ENCODE results near the gene TMPRSS13. TPM values are rescaled to one million over a fixed set of nuclear protein-coding genes. Genes with fewer than 3 reads are reported as not detected.

The TMPRSS13 gene
- total and polyA plus RNA-seq, 2 donors from 2014 or later = 1.2 to 1.9 TPM

- peaks cover 0 to 16% (median 0%) of the 10 kb centered on the region in 3 donors for H3K4me1 ChIP-seq (ENCODE audit: control insufficient read depth in 2 of 3, insufficient read depth in 2 of 3, low read depth in 1 of 3, low read length in 3 of 3)
- FAIRE-seq = no peak
Measured at GRCh38 chr11:117859488-117860112, 69.6 kb downstream of the TMPRSS13 start.

DNA sequence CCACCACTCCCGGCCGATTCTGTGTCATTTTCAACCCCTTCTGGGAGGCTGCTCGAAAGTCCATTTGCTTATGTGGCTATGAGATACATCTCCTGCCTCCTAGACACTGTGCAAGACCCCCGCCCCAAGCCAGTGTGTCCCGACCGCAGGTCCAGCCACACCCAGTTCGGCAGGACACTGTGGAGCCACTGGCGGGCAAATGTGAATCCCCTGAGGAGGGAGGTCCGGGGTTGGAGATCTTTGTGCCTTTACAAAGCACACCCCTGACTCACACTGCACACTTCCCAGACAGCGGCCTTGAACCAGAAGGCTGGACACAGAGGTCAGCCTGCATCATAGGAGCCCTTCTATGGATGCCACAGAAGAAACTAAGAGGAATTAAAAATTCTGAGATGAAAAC is 70.1 kb downstream of the TMPRSS13 start:
- Histone ChIP-seq H3K27ac (ENCODE audit: low read depth in 2 of 2, low read length in 2 of 2) (no peak overlapping the region), H3K4me1 (ENCODE audit: control insufficient read depth in 2 of 3, insufficient read depth in 2 of 3, low read depth in 1 of 3, low read length in 3 of 3) (peaks cover 0 to 16% (median 0%) of the 10 kb centered on the region in 3 donors), H3K9ac (ENCODE audit: low read length in 3 of 3) (no peak overlapping the region), H3K4me3 (ENCODE audit: low read length in 3 of 3) (no peak overlapping the region), H3K36me3 (ENCODE audit: control insufficient read depth in 2 of 3, insufficient read depth in 3 of 3, low read length in 3 of 3) (no peaks in the 10 kb centered on the region), H3K27me3 (ENCODE audit: control insufficient read depth, insufficient read depth, low read length) (no peaks in the 10 kb centered on the region), H3K9me3 (ENCODE audit: control insufficient read depth in 2 of 3, insufficient read depth in 1 of 3, low read length in 3 of 3) (no peaks in the 10 kb centered on the region)
- DNase-seq = peak in 1 of 5 donors; percentile 30
- intact Hi-C loops (cut with DNase I) = no loop called here
- TF ChIP-seq, protein P1, sequence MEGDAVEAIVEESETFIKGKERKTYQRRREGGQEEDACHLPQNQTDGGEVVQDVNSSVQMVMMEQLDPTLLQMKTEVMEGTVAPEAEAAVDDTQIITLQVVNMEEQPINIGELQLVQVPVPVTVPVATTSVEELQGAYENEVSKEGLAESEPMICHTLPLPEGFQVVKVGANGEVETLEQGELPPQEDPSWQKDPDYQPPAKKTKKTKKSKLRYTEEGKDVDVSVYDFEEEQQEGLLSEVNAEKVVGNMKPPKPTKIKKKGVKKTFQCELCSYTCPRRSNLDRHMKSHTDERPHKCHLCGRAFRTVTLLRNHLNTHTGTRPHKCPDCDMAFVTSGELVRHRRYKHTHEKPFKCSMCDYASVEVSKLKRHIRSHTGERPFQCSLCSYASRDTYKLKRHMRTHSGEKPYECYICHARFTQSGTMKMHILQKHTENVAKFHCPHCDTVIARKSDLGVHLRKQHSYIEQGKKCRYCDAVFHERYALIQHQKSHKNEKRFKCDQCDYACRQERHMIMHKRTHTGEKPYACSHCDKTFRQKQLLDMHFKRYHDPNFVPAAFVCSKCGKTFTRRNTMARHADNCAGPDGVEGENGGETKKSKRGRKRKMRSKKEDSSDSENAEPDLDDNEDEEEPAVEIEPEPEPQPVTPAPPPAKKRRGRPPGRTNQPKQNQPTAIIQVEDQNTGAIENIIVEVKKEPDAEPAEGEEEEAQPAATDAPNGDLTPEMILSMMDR (IDR thresholded peaks at IDR 0.05; ENCODE audit: borderline replicate concordance, extremely low read depth, insufficient read depth) = no peak
- FAIRE-seq = no peak

More at GRCh38 chr11:117859488-117860112, 69.6 kb downstream of the TMPRSS13 start:
- no peaks in the 10 kb centered on the region for H3K36me3 ChIP-seq (ENCODE audit: control insufficient read depth in 2 of 3, insufficient read depth in 3 of 3, low read length in 3 of 3)
- H3K27me3 ChIP-seq (ENCODE audit: control insufficient read depth, insufficient read depth, low read length) = no peaks in the 10 kb centered on the region
- H3K9me3 ChIP-seq (ENCODE audit: control insufficient read depth in 2 of 3, insufficient read depth in 1 of 3, low read length in 3 of 3) = no peaks in the 10 kb centered on the region
- intact Hi-C loops (cut with DNase I) = no loop called here
- no peak overlapping the region for H3K4me3 ChIP-seq (ENCODE audit: low read length in 3 of 3)
- H3K9ac ChIP-seq (ENCODE audit: low read length in 3 of 3) = no peak overlapping the region
- DNase-seq = peak in 3 of 5 donors; percentile 36 to 59 (median 52)
- TF ChIP-seq, protein P1 (IDR thresholded peaks at IDR 0.05; ENCODE audit: borderline replicate concordance, extremely low read depth, insufficient read depth) = no peak
- no peak overlapping the region for H3K27ac ChIP-seq (ENCODE audit: low read depth in 2 of 2, low read length in 2 of 2)

DNA sequence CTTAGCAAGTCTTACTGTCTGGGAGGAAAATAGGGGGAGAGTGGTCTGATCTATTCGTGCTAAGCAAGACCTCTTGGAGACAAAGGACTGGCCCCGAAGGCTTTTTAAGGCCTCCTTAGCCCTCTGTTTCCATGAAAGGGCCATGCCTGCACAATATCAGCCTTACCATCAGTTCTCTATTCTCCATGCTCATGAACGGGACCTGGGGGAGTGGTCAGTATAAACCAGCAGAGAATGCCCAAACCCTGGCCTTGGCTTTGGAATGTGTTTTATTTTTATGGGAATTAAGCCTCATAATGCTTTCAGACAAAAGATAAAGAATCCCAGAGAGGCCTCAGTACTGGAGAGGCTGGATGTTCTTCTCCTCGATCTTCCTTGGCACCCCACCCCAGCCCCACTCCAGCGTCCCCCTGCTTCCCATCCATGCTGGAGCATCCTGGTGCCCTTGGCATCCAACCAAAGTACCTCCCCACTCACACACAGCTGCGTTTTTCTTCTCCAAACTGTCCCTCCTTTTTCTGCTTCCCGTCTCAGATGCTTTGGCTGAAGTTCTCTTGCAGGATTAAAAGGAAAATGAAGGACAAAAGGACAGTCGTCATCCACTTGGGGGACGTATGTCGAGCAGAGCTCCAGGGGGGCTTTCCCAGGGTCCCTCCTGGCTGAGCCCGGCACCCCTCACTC is 71.3 kb downstream of the TMPRSS13 start:
- H3K27ac ChIP-seq (ENCODE audit: low read depth in 2 of 2, low read length in 2 of 2) = no peak overlapping the region
- FAIRE-seq = no peak
- no peak overlapping the region for H3K9ac ChIP-seq (ENCODE audit: low read length in 3 of 3)
- H3K9me3 ChIP-seq (ENCODE audit: control insufficient read depth in 2 of 3, insufficient read depth in 1 of 3, low read length in 3 of 3) = no peaks in the 10 kb centered on the region
- DNase-seq = peak in 1 of 5 donors; percentile 26
- H3K4me1 ChIP-seq (ENCODE audit: control insufficient read depth in 2 of 3, insufficient read depth in 2 of 3, low read depth in 1 of 3, low read length in 3 of 3) = peaks cover 0 to 16% (median 0%) of the 10 kb centered on the region in 3 donors
- H3K36me3 ChIP-seq (ENCODE audit: control insufficient read depth in 2 of 3, insufficient read depth in 3 of 3, low read length in 3 of 3) = peaks cover 0 to 2% (median 0%) of the 10 kb centered on the region in 3 donors
- intact Hi-C loops (cut with DNase I) = no loop called here
- no peaks in the 10 kb centered on the region for H3K27me3 ChIP-seq (ENCODE audit: control insufficient read depth, insufficient read depth, low read length)
- no peak overlapping the region for H3K4me3 ChIP-seq (ENCODE audit: low read length in 3 of 3)
- TF ChIP-seq, protein P1 (IDR thresholded peaks at IDR 0.05; ENCODE audit: borderline replicate concordance, extremely low read depth, insufficient read depth) = no peak

Data from kidney (tissue), 14 donors.